Pancreas (tissue), 10 donors: ENCODE results near the gene KDM2B. TPM values are rescaled to one million over a fixed set of nuclear protein-coding genes. Genes with fewer than 3 reads are reported as not detected.
A peak's percentile ranks its signal among the peaks of the same experiment; 100 is the strongest.
"Not testable (repeated sequence)": the region's sequence is repeated elsewhere in the genome, so short reads cannot be mapped to it uniquely, and the experiment has no call there.

Experiments
- ATAC-seq, 4 donors: fragments of 200-7000 bp; cut with Tn5 transposase; one replicate each; pipeline versions ENCODE4 v1.8.0 to v1.9.1; 2020; ENCODE audit warnings: mild to moderate bottlenecking in 4 of 4, moderate library complexity in 4 of 4
- DNase-seq, 6 donors: peaks; one replicate each; pipeline ENCODE4 v3.0.0-alpha.2; 2020
- FAIRE-seq: peaks from 2 replicates; lab custom pipeline; 2012; peaks lifted over from hg19 to GRCh38; lab: Jason Lieb, UNC
- H3K27ac ChIP-seq, 4 donors: fragments of 200-600 bp; sonication (generic); 1 replicate in 3 of 4; 2 replicates in 1 of 4; pipeline versions ENCODE4 v1.5.0 to v1.8.0; 2020
- H3K27me3 ChIP-seq, 4 donors: fragments of 200-600 bp; one replicate each; pipeline ENCODE4 v1.8.0; 2021
- H3K36me3 ChIP-seq, 3 donors: fragments of 200-600 bp; sonication (generic) in 1 of 3; one replicate each; pipeline versions ENCODE4 v1.5.0 to v1.8.0; 2020 to 2021
- H3K4me1 ChIP-seq, 3 donors: fragments of 200-600 bp; one replicate each; pipeline ENCODE4 v1.8.0; 2021
- H3K4me3 ChIP-seq, 4 donors: fragments of 200-600 bp; sonication (generic) in 2 of 4; one replicate each; pipeline versions ENCODE4 v1.5.0 to v1.8.0; 2020 to 2021
- H3K9me3 ChIP-seq, 4 donors: fragments of 200-600 bp; one replicate each; pipeline ENCODE4 v1.8.0; 2021
- CTCF ChIP-seq, 4 donors: fragments of 200-600 bp; sonication (generic) in 3 of 4; IDR thresholded peaks; one replicate each; pipeline versions ENCODE4 v1.5.0 to v1.8.0; 2021; ENCODE audit warnings: antibody characterized with exemption in 4 of 4
- whole genome bisulfite sequencing, 2 donors: extraction: QIAGEN DNeasy Blood & Tissue Kit; methylation state at CpG; one replicate each; pipeline ENCODE4 v1.1.7; 2013; 5-methylcytosine and 5-hydroxymethylcytosine counted together
- intact Hi-C, 3 donors: fragments of 100-400 bp; cut with DNase I; formaldehyde crosslinking; loops; one replicate each; pipeline versions ENCODE4 v1.11.1 to v1.14.2; 2022
- polyA plus RNA-seq, 2 donors: library from polyadenylated mRNA; stranded (reverse); fragments of 200-250 nt; gene quantifications; one replicate each; pipeline ENCODE4 v1.2.3, GENCODE V29; 2013
- total RNA-seq, 6 donors: library from RNA; stranded (reverse); fragmentation: NEBNext Ultra II Directional in 4 of 6; extraction: Animal tissue kit (Norgen Biotek cat#: 25700) in 4 of 6; gene quantifications; one replicate each; pipeline versions ENCODE4 v1.2.1 to v1.2.4, GENCODE V29; 2021 to 2023
- donor health status: healthy with polysubstance abuse.
- donor health status: DM: no; HTN: no; CAD: no; lungs with moderate emphysema.
- donor health status: DM: no; HTN: no; CAD: no.
- donor health status: control.
- donor health status: control.
- donor health status: Bipolar disorder and iron deficiency.
- donor health status: DM: yes; HTN: yes; CAD: no.
- donor health status: DM: no; HTN: no; CAD: no.
- donor health status: DM: no; HTN: no; CAD: no.
- donor health status: DM: yes; HTN: yes; CAD: no.

The KDM2B gene
- total and polyA plus RNA-seq, 8 donors: 7.4 to 21.7 (median 10.3) TPM

GRCh38 chr12:121391619-121392324, 189.1 kb downstream of the KDM2B start:
- intact Hi-C loops: no loop called here
- no peak for DNase-seq

DNA sequence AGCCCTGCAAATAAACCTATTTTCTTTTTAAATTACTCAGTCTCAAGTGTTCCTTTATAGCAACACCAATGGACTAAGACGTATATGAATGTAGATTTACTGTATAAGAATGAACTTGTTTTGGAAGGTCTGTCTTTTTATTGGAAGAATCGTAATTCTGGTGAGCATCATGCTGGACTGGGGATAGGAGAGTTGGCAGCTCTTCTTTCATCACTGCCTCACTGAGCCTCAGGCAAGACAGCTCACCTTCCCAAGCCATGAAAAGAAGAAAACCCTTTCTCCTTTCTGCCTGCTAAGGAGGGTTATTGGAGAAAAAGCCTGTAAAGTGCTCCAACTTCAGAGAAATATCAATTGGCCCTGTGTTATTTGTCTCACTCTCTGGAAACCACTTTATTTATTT, 190.0 kb downstream of the KDM2B start:
- Histone ChIP-seq H3K4me3 (no peak overlapping the region), H3K9me3 (no peaks in the 10 kb centered on the region), H3K27me3 (no peaks in the 10 kb centered on the region), H3K36me3 (no peaks in the 10 kb centered on the region), H3K27ac (no peak overlapping the region), H3K4me1 (no peaks in the 10 kb centered on the region)
- TF ChIP-seq CTCF (IDR thresholded peaks at IDR 0.05): no peak
- no peak for FAIRE-seq
- WGBS, 2 donors: 89 to 93% methylated on average over 2 of the region's 2 CpGs
- DNase-seq: no peak
- ATAC-seq: no peak
- intact Hi-C loops: no loop called here

More at GRCh38 chr12:121391619-121392324, 189.1 kb downstream of the KDM2B start:
- no peak overlapping the region for H3K4me3 ChIP-seq
- no peaks in the 10 kb centered on the region for H3K27me3 ChIP-seq
- FAIRE-seq (no peak), ATAC-seq (peak in 2 of 4 donors; percentile 20 to 48)
- no peak overlapping the region for H3K27ac ChIP-seq
- H3K4me1 ChIP-seq: no peaks in the 10 kb centered on the region
- no peaks in the 10 kb centered on the region for H3K9me3 ChIP-seq
- TF ChIP-seq CTCF (IDR thresholded peaks at IDR 0.05): no peak
- 78 to 79% methylated on average over 10 of the region's 10 CpGs for WGBS, 2 donors
- no peaks in the 10 kb centered on the region for H3K36me3 ChIP-seq

GRCh38 chr12:121388421-121388981, 192.3 kb downstream of the KDM2B start:
- ATAC-seq: no peak
- intact Hi-C loops: no loop called here

GRCh38 chr12:121384891-121385290, 195.9 kb downstream of the KDM2B start:
- DNase-seq, H3K4me3 ChIP-seq, H3K36me3 ChIP-seq, H3K9me3 ChIP-seq, ATAC-seq, intact Hi-C loops, H3K4me1 ChIP-seq, H3K27me3 ChIP-seq, FAIRE-seq, H3K27ac ChIP-seq: not testable (repeated sequence)
- 64 to 72% methylated on average over 6 of the region's 6 CpGs for WGBS, 2 donors

More at GRCh38 chr12:121388421-121388981, 192.3 kb downstream of the KDM2B start:
- Histone ChIP-seq H3K36me3 (no peaks in the 10 kb centered on the region), H3K27ac (no peak overlapping the region), H3K4me1 (no peaks in the 10 kb centered on the region), H3K9me3 (no peaks in the 10 kb centered on the region), H3K27me3 (no peaks in the 10 kb centered on the region), H3K4me3 (no peak overlapping the region)
- no peak for TF ChIP-seq CTCF (IDR thresholded peaks at IDR 0.05)
- FAIRE-seq (no peak), DNase-seq (no peak)
- WGBS, 2 donors: 64 to 79% methylated on average over 5 of the region's 5 CpGs

DNA sequence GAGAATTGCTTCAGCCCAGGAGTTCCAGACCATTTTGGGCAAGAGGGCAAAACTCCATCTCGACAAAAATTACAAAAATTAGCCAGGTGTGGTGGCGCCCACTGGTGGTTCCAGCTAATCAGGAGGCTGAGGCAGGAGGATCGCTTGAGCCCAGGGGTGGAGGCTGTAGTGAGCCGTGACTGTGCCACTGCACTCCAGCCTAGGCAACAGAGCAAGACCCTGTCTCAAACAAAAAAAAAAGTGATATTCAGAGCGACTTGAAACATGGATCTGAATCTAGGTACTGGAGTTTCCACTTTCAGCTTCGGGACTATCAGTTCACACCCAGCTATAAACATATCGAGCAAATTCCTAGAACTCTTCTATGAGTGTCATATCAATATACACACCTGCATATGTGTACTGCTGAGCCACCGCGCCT, 197.2 kb downstream of the KDM2B start:
- TF ChIP-seq CTCF (IDR thresholded peaks at IDR 0.05): no peak
- intact Hi-C loops: no loop called here
- DNase-seq (no peak), FAIRE-seq (no peak), ATAC-seq (no peak)
- H3K4me3 ChIP-seq: no peak overlapping the region
- H3K27me3 ChIP-seq: no peaks in the 10 kb centered on the region
- 77 to 82% methylated on average over 9 of the region's 9 CpGs for WGBS, 2 donors
- no peaks in the 10 kb centered on the region for H3K4me1 ChIP-seq
- no peak overlapping the region for H3K27ac ChIP-seq
- no peaks in the 10 kb centered on the region for H3K9me3 ChIP-seq
- H3K36me3 ChIP-seq: no peaks in the 10 kb centered on the region
